ENCODE measurements around the gene CREB3L4.

Gene CREB3L4

GRCh38 chr1:153967107-153967999 lies at the start of gene CREB3L4:
Gene CREB3L4 (plus strand): TSS chr1:153967902. CDS start chr1:153968526, 624 bp downstream.
- DNase-seq, result peak; percentile 100

- no peak for DNase-seq
These were observed 47.5 kb upstream of the CREB3L4 start for GRCh38 chr1:153919876-153920852.

- no peak for DNase-seq
These were observed 46.5 kb upstream of the CREB3L4 start for GRCh38 chr1:153921080-153921802.

- DNase-seq, result no peak
These were observed 46.0 kb upstream of the CREB3L4 start for GRCh38 chr1:153921803-153922075.

GRCh38 chr1:153922076-153922971 lies 45.4 kb upstream of the CREB3L4 start:
- peak; percentile 85 for DNase-seq

GRCh38 chr1:153922972-153923925 lies 44.5 kb upstream of the CREB3L4 start, which contains the start of gene GATAD2B:
Gene GATAD2B (minus strand): TSS chr1:153922972. CDS start chr1:153828347, 94,625 bp downstream.
- peak; percentile 100 for DNase-seq

GRCh38 chr1:153926405-153926804 lies 41.3 kb upstream of the CREB3L4 start:
- DNase-seq, result no peak

- no peak for DNase-seq
These were observed 39.5 kb upstream of the CREB3L4 start for GRCh38 chr1:153928245-153928644.

GRCh38 chr1:153928791-153929341 lies 38.8 kb upstream of the CREB3L4 start:
- no peak for DNase-seq

GRCh38 chr1:153929426-153929825 lies 38.3 kb upstream of the CREB3L4 start:
- DNase-seq, result no peak

- DNase-seq, result no peak
These were observed 37.4 kb upstream of the CREB3L4 start for GRCh38 chr1:153929981-153930948.

GRCh38 chr1:153932156-153933131 lies 35.3 kb upstream of the CREB3L4 start:
- DNase-seq, result no peak

GRCh38 chr1:153933430-153933829 lies 34.3 kb upstream of the CREB3L4 start:
- DNase-seq, result no peak

GRCh38 chr1:153933955-153934354 lies 33.7 kb upstream of the CREB3L4 start:
- no peak for DNase-seq

- no peak for DNase-seq
These were observed 33.0 kb upstream of the CREB3L4 start for GRCh38 chr1:153934746-153935145.

- no peak for DNase-seq
These were observed 31.5 kb upstream of the CREB3L4 start for GRCh38 chr1:153936011-153936802.

- no peak for DNase-seq
These were observed 30.4 kb upstream of the CREB3L4 start for GRCh38 chr1:153937331-153937730.
